GM21515 (cell line): ENCODE measurements around the gene HSPG2.
"Not testable (repeated sequence)": the region's sequence is repeated elsewhere in the genome, so short reads cannot be mapped to it uniquely, and the experiment has no call there.

ENCODE experiments used
- ATAC-seq: cut with Tn5 transposase; IDR thresholded peaks from one replicate; pipeline ENCODE4 v1.9.1; 2021; ENCODE audit not compliant: unreplicated experiment

HSPG2 gene

GRCh38 chr1:21937034-21937371 is at the start of gene HSPG2:
Gene HSPG2 (minus strand): TSS chr1:21937310. CDS start chr1:21937217, 93 bp downstream.
- peak; percentile 8 for ATAC-seq

- ATAC-seq: not testable (repeated sequence)
Observed at GRCh38 chr1:21986386-21986785, 49.3 kb upstream of the HSPG2 start.

- not testable (repeated sequence) for ATAC-seq
Observed at GRCh38 chr1:21985893-21986292, 48.8 kb upstream of the HSPG2 start.

GRCh38 chr1:21983539-21983938 is 46.4 kb upstream of the HSPG2 start:
- ATAC-seq: not testable (repeated sequence)

GRCh38 chr1:21982122-21982521 is 45.0 kb upstream of the HSPG2 start:
- ATAC-seq: not testable (repeated sequence)

DNA sequence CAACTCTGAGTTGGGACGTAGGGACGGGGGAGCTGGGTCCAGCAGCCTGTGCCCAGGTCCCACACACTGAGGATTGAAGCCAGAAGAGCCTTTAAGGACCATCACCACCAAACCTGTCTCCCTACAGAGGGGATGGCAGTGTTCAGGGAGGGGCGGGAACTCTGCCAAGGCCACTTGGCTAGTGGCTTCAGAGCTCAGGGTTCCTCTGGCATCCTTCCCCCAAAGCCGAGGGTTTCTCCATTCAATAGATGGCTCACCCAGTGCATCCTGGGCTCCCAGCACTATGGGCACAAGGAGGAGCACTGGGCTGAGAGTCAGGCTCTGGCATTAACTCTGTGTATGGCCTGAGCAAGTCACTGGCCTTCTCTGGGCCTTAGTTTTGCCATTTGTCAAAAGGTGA is 44.1 kb upstream of the HSPG2 start:
- ATAC-seq: not testable (repeated sequence)

DNA sequence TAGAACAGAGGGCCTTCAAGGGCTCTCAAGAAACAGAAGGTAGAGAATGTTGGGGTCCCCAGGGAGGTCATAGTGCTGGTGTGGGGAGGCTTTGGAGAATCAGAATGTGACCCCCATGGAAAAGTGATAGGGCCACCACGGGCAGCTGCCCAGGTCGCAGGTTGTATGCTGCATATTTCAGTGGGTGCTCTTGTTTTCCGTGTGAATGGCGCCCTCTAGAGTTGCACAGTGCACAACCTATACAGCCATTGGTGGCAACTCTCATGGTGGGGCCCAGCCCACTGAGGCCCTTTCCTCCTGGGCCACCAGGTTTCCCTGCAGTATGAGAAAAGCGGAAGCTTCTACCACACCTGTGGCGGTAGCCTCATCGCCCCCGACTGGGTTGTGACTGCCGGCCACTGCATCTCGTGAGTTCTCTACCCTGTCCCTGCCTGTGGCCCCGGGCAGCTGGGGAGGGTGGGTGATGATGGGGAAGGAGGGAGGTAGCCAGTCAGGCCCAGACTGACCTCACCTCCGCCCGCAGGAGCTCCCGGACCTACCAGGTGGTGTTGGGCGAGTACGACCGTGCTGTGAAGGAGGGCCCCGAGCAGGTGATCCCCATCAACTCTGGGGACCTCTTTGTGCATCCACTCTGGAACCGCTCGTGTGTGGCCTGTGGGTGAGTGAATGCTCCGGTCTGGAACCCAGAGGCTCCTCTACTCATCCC is 43.6 kb upstream of the HSPG2 start:
- not testable (repeated sequence) for ATAC-seq

DNA sequence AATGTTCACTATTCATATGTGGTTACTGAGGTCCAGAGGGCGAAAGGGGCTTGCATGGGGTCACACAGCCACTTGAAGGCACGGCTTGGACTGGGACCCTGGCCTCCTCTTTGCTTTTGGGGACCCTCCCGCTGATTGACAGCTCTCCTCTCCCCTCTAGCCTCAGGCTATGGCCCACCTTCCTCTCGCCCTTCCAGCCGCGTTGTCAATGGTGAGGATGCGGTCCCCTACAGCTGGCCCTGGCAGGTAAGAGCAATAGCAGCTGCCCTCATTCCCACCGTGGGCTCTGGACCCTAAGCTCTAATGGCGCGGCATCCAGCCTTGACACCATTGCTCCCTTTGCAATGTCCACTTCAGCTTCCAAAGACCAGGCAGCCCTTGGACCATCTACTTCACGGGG is 41.1 kb upstream of the HSPG2 start:
- ATAC-seq: not testable (repeated sequence)

- ATAC-seq: not testable (repeated sequence)
Observed at GRCh38 chr1:21976703-21977239, 39.7 kb upstream of the HSPG2 start, which contains the start of gene CELA3B. Gene CELA3B (plus strand): TSS chr1:21977022. CDS start chr1:21977040, 18 bp downstream.

DNA sequence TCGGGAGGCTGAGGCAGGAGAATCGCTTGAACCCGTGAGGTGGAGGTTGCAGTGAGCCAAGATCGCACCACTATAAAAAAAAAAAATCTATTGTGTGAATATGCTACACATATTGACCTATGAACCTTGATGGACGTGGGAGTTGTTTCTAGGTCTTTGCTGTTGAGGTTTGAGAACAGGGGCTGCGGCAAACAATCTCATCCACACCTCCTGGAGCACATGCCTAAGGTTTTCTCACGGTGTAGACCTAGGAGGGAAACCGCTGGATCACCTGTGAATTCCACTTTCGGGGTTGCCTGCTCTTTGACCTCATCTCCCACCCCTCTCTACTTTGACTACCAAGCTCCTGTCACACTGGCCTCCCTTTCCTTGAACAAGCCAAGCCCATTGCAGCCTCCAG is 38.2 kb upstream of the HSPG2 start:
- ATAC-seq: not testable (repeated sequence)

- ATAC-seq: not testable (repeated sequence)
Observed at GRCh38 chr1:21974699-21975098, 37.6 kb upstream of the HSPG2 start.

- not testable (repeated sequence) for ATAC-seq
Observed at GRCh38 chr1:21973948-21974347, 36.8 kb upstream of the HSPG2 start.

DNA sequence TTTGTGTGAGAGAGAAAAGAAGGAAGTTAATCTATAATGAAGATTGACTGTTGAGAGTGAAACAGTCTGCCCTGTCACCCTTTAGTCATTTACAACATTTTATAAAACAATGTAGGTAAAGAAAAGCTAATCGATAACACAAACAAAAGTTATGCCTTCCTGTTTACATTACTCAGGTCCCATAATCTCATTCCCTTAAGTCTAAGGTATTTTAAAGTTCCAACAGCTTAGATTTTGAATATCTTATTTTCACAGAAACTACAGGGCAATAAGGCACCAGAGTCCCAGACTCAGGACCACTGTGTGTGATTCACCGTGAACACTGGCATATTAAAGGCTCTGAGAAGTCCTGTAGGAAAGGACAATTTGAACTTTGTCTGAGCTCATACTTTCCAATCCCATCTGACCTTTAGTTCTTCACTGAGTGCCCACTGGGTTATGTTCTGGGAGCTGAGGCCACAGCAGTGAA is 35.9 kb upstream of the HSPG2 start:
- not testable (repeated sequence) for ATAC-seq

GRCh38 chr1:21970523-21970922 is 33.4 kb upstream of the HSPG2 start:
- ATAC-seq: not testable (repeated sequence)

GRCh38 chr1:21969066-21969465 is 32.0 kb upstream of the HSPG2 start:
- not testable (repeated sequence) for ATAC-seq

- not testable (repeated sequence) for ATAC-seq
Observed at GRCh38 chr1:21967216-21967615, 30.1 kb upstream of the HSPG2 start.

GRCh38 chr1:21966247-21967000 is 29.3 kb upstream of the HSPG2 start:
- no peak for ATAC-seq

GRCh38 chr1:21963477-21964217 is 26.5 kb upstream of the HSPG2 start:
- no peak for ATAC-seq

GRCh38 chr1:21961799-21962198 is 24.7 kb upstream of the HSPG2 start:
- ATAC-seq: no peak

DNA sequence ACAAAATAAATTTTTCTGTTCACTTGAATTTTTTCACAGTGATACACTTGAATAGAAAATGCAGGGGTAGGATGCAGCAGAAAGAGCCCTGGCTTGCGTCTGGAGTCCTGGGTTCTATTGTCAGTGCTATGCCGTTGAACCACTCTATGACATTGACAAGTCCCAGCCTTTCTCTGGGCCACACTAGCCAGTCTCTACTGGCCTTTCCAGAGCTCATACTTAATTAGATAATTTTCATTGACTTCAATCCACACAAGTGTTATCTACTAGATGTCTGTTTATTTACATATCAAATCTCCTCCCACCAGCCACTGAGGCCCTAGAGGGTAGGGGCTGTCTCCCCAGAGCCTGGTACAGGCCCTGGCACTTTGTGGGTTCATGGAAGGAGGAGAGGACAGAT is 24.2 kb upstream of the HSPG2 start:
- no peak for ATAC-seq
